Loucy (cell line): ENCODE results near the gene DENND4B.

Experiments
- EZH2phosphoT487 ChIP-seq: fragments of 200-600 bp; IDR thresholded peaks from 2 replicates; pipeline ENCODE4 v1.6.1; 2018; ENCODE audit warnings: antibody characterized with exemption, mild to moderate bottlenecking, moderate library complexity, borderline replicate concordance
- TF ChIP-seq, protein P1 (sequence below): fragments of 200-600 bp; sonication (generic); conservative IDR thresholded peaks from 2 replicates; pipeline ENCODE4 v1.5.1; 2014; ENCODE audit warnings: mild to moderate bottlenecking, antibody characterized with exemption, low read length

DNA sequence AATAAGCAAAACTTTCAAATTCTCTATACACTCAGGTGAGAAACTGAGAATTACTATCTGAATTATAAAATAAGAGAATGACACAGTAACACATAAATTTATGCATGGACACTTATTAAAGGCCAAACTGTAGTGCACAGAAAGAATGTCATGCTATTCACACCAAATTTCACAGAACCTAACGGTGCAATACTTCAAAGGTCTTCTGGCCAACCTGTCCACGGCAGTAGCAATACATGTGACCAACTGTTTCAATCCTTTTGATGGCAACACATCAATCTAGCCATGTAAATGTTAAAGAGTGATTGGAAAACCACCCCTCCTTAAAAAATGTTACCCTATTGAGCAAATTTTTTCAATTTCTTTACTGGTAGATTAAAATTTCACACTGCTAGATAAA is 34.2 kb downstream of the DENND4B start:
- TF ChIP-seq, protein P1, sequence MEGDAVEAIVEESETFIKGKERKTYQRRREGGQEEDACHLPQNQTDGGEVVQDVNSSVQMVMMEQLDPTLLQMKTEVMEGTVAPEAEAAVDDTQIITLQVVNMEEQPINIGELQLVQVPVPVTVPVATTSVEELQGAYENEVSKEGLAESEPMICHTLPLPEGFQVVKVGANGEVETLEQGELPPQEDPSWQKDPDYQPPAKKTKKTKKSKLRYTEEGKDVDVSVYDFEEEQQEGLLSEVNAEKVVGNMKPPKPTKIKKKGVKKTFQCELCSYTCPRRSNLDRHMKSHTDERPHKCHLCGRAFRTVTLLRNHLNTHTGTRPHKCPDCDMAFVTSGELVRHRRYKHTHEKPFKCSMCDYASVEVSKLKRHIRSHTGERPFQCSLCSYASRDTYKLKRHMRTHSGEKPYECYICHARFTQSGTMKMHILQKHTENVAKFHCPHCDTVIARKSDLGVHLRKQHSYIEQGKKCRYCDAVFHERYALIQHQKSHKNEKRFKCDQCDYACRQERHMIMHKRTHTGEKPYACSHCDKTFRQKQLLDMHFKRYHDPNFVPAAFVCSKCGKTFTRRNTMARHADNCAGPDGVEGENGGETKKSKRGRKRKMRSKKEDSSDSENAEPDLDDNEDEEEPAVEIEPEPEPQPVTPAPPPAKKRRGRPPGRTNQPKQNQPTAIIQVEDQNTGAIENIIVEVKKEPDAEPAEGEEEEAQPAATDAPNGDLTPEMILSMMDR: no peak
- TF ChIP-seq EZH2phosphoT487: no peak
